HEK293 (cell line): ENCODE measurements around the gene NIPSNAP2.
"Not testable (repeated sequence)": the region's sequence is repeated elsewhere in the genome, so short reads cannot be mapped to it uniquely, and the experiment has no call there.

Experiments
- CTCF ChIP-seq: fragments of 450-650 bp; formaldehyde crosslinking; IDR thresholded peaks from 2 replicates; pipeline ENCODE4 v1.5.1; 2016; ENCODE audit warnings: missing biosample characterization, missing genetic modification characterization
- PATZ1 ChIP-seq: fragments of 450-650 bp; formaldehyde crosslinking; IDR thresholded peaks from 2 replicates; pipeline ENCODE4 v1.5.1; 2016; ENCODE audit warnings: missing biosample characterization, missing genetic modification characterization
- PBX3 ChIP-seq: sonication (generic); formaldehyde crosslinking; IDR thresholded peaks from 2 replicates; pipeline ENCODE4 v1.8.1; 2022; ENCODE audit warnings: mild to moderate bottlenecking, moderate library complexity, missing genetic modification reagents
- PRDM6 ChIP-seq: fragments of 450-650 bp; formaldehyde crosslinking; IDR thresholded peaks from 2 replicates; pipeline ENCODE4 v1.5.1; 2017; ENCODE audit warnings: missing biosample characterization, missing genetic modification characterization
- REST ChIP-seq: fragments of 450-650 bp; formaldehyde crosslinking; IDR thresholded peaks from 2 replicates; pipeline ENCODE4 v1.5.1; 2016; ENCODE audit warnings: missing biosample characterization, missing genetic modification characterization
- SCRT2 ChIP-seq: fragments of 450-650 bp; formaldehyde crosslinking; IDR thresholded peaks from 2 replicates; pipeline ENCODE4 v1.5.1; 2016; ENCODE audit warnings: missing biosample characterization, missing genetic modification characterization
- ZNF121 ChIP-seq: fragments of 450-650 bp; formaldehyde crosslinking; IDR thresholded peaks from 2 replicates; pipeline ENCODE4 v1.5.1; 2016; ENCODE audit warnings: missing biosample characterization, missing genetic modification characterization
- ZNF138 ChIP-seq: fragments of 450-650 bp; formaldehyde crosslinking; IDR thresholded peaks from 2 replicates; pipeline ENCODE4 v1.5.1; 2016; ENCODE audit warnings: missing biosample characterization, missing genetic modification characterization, borderline replicate concordance
- ZNF18 ChIP-seq: fragments of 450-650 bp; formaldehyde crosslinking; IDR thresholded peaks from 2 replicates; pipeline ENCODE4 v1.5.1; 2016; ENCODE audit warnings: missing biosample characterization, missing genetic modification characterization
- ZNF513 ChIP-seq: fragments of 450-650 bp; IDR thresholded peaks from 2 replicates; pipeline ENCODE4 v1.5.1; 2018; ENCODE audit warnings: missing biosample characterization, missing genetic modification characterization
- ZSCAN16 ChIP-seq: fragments of 450-650 bp; formaldehyde crosslinking; IDR thresholded peaks from 2 replicates; pipeline ENCODE4 v1.5.1; 2016; ENCODE audit warnings: missing biosample characterization, missing genetic modification characterization

GRCh38 chr7:56032578-56032977 lies 68.2 kb downstream of the NIPSNAP2 start:
- TF ChIP-seq CTCF (tag by site-specific recombination); ZNF18 (tag by site-specific recombination); SCRT2 (tag by site-specific recombination); REST (tag by site-specific recombination); ZNF138 (tag by site-specific recombination); PBX3 (CRISPR knock-in tag); ZNF121 (tag by site-specific recombination); ZNF513 (tag by site-specific recombination); ZSCAN16; PRDM6 (tag by site-specific recombination); PATZ1: not testable (repeated sequence)
